DOHH2 (cell line): Measurements from ENCODE around the gene VSIG10L2.

Experiments
- EZH2phosphoT487 ChIP-seq: fragments of 200-600 bp; sonication (generic); IDR thresholded peaks from 2 replicates; pipeline ENCODE4 v1.6.1; 2017; ENCODE audit warnings: borderline replicate concordance, mild to moderate bottlenecking, antibody characterized with exemption, low read length, moderate library complexity, mixed read lengths
- TF ChIP-seq, protein P1 (sequence below): fragments of 200-600 bp; sonication (generic); IDR thresholded peaks from one replicate; pipeline ENCODE4 v1.5.1; 2014; ENCODE audit warnings: antibody characterized with exemption, mild to moderate bottlenecking, low read depth, low read length; ENCODE audit not compliant: poor library complexity, severe bottlenecking

DNA sequence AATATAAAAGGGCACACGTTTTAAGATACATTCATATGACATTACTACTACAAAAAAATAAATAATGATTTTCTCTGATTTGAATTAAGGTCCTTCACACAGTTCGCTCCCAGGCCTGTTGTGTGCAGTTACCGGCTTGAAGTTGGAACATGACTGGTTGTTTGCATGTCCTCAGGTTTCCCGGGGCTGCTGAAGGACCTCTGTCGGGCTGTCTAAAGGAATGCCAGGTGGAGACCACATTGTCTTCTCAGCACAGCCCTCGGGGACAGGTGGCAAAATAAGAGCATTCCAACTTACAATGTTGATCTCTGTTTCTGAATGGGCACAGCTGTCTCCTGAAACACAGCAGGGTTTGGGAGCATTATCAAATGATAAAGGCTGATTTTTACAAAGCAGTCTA, 14.9 kb downstream of the VSIG10L2 start:
- TF ChIP-seq, protein P1, sequence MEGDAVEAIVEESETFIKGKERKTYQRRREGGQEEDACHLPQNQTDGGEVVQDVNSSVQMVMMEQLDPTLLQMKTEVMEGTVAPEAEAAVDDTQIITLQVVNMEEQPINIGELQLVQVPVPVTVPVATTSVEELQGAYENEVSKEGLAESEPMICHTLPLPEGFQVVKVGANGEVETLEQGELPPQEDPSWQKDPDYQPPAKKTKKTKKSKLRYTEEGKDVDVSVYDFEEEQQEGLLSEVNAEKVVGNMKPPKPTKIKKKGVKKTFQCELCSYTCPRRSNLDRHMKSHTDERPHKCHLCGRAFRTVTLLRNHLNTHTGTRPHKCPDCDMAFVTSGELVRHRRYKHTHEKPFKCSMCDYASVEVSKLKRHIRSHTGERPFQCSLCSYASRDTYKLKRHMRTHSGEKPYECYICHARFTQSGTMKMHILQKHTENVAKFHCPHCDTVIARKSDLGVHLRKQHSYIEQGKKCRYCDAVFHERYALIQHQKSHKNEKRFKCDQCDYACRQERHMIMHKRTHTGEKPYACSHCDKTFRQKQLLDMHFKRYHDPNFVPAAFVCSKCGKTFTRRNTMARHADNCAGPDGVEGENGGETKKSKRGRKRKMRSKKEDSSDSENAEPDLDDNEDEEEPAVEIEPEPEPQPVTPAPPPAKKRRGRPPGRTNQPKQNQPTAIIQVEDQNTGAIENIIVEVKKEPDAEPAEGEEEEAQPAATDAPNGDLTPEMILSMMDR = no peak
- TF ChIP-seq EZH2phosphoT487 = no peak
